RWPE2 (cell line): Measurements from ENCODE around the gene FBXO3.

ENCODE experiments used
- ATAC-seq: fragments of 200-7000 bp; cut with Tn5 transposase; 3 replicates; pipeline ENCODE4 v1.9.1; 2021; ENCODE audit warnings: low read depth
- DNase-seq: peaks from one replicate; pipeline ENCODE4 v3.0.0-alpha.2; 2020; ENCODE audit warnings: low spot score
- H3K27ac ChIP-seq: fragments of 450-650 bp; 2 replicates; pipeline ENCODE4 v1.5.1; 2017; ENCODE audit warnings: mild to moderate bottlenecking; ENCODE audit not compliant: poor library complexity, severe bottlenecking
- H3K27me3 ChIP-seq: fragments of 250-450 bp; sonication (Bioruptor Pico); 2 replicates; pipeline ENCODE4 v1.5.1; 2021; ENCODE audit warnings: mild to moderate bottlenecking, moderate library complexity; ENCODE audit not compliant: insufficient read depth, poor library complexity, severe bottlenecking
- H3K36me3 ChIP-seq: fragments of 250-450 bp; sonication (Bioruptor Pico); 2 replicates; pipeline ENCODE4 v1.5.1; 2020; ENCODE audit warnings: low read depth, mild to moderate bottlenecking, moderate library complexity
- H3K4me1 ChIP-seq: fragments of 250-450 bp; sonication (Bioruptor Pico); 2 replicates; pipeline ENCODE4 v1.5.1; 2021; ENCODE audit warnings: mild to moderate bottlenecking, moderate library complexity; ENCODE audit not compliant: insufficient read depth, poor library complexity, severe bottlenecking
- H3K4me3 ChIP-seq: fragments of 250-450 bp; sonication (Bioruptor Pico); 2 replicates; pipeline ENCODE4 v1.5.1; 2021; ENCODE audit warnings: mild to moderate bottlenecking, moderate library complexity; ENCODE audit not compliant: severe bottlenecking
- H3K9me3 ChIP-seq: fragments of 250-450 bp; sonication (Bioruptor Pico); 2 replicates; pipeline ENCODE4 v1.5.1; 2021; ENCODE audit warnings: mild to moderate bottlenecking, moderate library complexity; ENCODE audit not compliant: severe bottlenecking
- TF ChIP-seq, protein P1 (sequence below): fragments of 450-650 bp; IDR thresholded peaks from one replicate; pipeline ENCODE4 v1.5.1; 2017; ENCODE audit warnings: mild to moderate bottlenecking, moderate library complexity; ENCODE audit not compliant: poor library complexity, severe bottlenecking

The FBXO3 gene

GRCh38 chr11:33787076-33787475 lies 12.8 kb upstream of the FBXO3 start:
- Histone ChIP-seq H3K27me3 (no peaks in the 10 kb centered on the region), H3K4me3 (no peak overlapping the region), H3K4me1 (no peaks in the 10 kb centered on the region), H3K9me3 (no peaks in the 10 kb centered on the region), H3K27ac (no peak overlapping the region), H3K36me3 (no peaks in the 10 kb centered on the region)
- ATAC-seq (no peak), DNase-seq (no peak)
- TF ChIP-seq, protein P1, sequence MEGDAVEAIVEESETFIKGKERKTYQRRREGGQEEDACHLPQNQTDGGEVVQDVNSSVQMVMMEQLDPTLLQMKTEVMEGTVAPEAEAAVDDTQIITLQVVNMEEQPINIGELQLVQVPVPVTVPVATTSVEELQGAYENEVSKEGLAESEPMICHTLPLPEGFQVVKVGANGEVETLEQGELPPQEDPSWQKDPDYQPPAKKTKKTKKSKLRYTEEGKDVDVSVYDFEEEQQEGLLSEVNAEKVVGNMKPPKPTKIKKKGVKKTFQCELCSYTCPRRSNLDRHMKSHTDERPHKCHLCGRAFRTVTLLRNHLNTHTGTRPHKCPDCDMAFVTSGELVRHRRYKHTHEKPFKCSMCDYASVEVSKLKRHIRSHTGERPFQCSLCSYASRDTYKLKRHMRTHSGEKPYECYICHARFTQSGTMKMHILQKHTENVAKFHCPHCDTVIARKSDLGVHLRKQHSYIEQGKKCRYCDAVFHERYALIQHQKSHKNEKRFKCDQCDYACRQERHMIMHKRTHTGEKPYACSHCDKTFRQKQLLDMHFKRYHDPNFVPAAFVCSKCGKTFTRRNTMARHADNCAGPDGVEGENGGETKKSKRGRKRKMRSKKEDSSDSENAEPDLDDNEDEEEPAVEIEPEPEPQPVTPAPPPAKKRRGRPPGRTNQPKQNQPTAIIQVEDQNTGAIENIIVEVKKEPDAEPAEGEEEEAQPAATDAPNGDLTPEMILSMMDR: no peak

- Histone ChIP-seq H3K27ac (no peak overlapping the region), H3K9me3 (no peaks in the 10 kb centered on the region), H3K27me3 (no peaks in the 10 kb centered on the region), H3K36me3 (no peaks in the 10 kb centered on the region), H3K4me3 (no peak overlapping the region), H3K4me1 (no peaks in the 10 kb centered on the region)
- DNase-seq (no peak), ATAC-seq (no peak)
- TF ChIP-seq, protein P1: no peak
These were observed 11.3 kb upstream of the FBXO3 start for GRCh38 chr11:33785609-33786008.

DNA sequence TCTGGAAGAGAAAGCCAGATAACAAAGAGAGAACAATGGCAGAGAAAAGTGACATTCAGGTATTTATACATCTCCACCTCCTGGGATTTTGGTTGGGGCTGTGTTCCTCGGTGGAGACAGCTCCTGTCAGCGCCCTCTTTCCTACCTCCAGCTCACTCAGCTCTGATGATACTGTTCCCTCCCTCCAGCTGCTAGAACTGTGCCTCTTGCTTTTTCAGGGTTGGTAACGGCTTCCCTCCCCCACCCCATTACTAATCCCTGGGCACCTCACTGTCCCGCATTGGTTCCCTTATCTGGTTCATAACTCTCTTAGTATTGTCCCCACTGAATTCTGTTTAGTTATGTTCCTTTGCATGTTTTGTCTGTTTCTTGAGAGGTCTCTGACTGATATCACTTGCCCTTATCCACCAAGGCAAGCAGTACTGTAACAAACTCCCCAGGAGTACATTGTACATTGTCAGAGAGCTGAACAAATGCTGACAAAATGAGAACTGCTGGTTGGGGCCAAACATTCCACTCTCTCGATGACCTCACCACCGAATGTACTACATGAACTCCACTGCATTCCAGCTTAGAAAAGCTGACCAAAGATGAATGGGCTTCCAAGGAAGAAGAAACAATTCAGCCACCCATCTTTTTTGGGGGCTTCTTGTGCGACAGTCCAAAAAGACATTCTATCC lies 5.7 kb upstream of the FBXO3 start:
- no peaks in the 10 kb centered on the region for H3K4me1 ChIP-seq
- no peaks in the 10 kb centered on the region for H3K27me3 ChIP-seq
- H3K27ac ChIP-seq: no peak overlapping the region
- no peak for ATAC-seq
- DNase-seq: no peak
- TF ChIP-seq, protein P1: no peak
- H3K4me3 ChIP-seq: no peak overlapping the region
- no peaks in the 10 kb centered on the region for H3K9me3 ChIP-seq
- H3K36me3 ChIP-seq: no peaks in the 10 kb centered on the region

DNA sequence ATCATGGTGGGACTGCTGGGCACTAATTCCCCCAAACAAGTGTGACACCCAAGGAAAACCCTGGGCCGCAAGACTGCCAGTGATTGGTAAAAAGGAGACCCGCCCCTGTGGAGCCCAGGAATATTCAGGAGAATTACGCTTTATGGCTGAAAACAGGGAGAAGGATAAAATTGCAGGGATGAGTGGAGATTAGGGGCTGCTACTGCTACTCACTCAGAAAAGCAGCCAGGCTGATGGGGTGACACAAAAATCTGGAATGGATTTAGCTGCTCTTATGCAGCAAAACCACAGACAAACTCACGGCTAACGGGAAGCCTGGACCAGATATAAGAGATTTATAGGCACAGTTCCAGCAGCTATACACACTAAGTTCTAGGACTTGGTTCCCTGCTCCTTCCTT lies 4.4 kb upstream of the FBXO3 start:
- DNase-seq (no peak), ATAC-seq (no peak)
- Histone ChIP-seq H3K4me1 (no peaks in the 10 kb centered on the region), H3K27me3 (no peaks in the 10 kb centered on the region), H3K27ac (no peak overlapping the region), H3K9me3 (no peaks in the 10 kb centered on the region), H3K36me3 (no peaks in the 10 kb centered on the region), H3K4me3 (no peak overlapping the region)
- TF ChIP-seq, protein P1: no peak

DNA sequence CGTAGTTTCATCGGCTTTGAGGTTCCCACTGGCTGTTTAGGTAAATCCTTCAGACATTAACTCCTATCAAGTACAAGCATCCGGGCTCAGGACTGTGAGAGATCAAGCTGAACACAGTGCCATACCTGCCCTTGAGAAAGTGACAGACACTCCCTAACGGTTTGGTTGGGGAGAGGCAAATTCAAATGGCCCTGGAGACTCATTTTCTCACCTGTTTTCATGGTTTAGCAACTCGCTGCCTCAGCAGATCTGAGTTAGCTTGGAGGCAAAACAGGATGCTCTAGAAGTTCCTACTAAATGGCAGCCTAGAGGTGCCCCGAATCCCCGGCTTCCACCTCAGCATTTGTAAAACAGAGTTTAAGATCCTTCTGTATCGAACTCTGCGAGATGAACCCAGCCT lies 3.6 kb upstream of the FBXO3 start:
- ATAC-seq (no peak), DNase-seq (no peak)
- Histone ChIP-seq H3K27ac (no peak overlapping the region), H3K27me3 (no peaks in the 10 kb centered on the region), H3K4me1 (no peaks in the 10 kb centered on the region), H3K36me3 (no peaks in the 10 kb centered on the region), H3K9me3 (no peaks in the 10 kb centered on the region), H3K4me3 (no peak overlapping the region)
- TF ChIP-seq, protein P1: no peak
